Testis (tissue), 2 donors: ENCODE measurements around the gene ZBTB17.

Experiments
- CTCF ChIP-seq, 3 experiments: fragments of 450-650 bp in 2 of 3; fragments of 200-600 bp in 1 of 3; sonication (generic) in 1 of 3; IDR thresholded peaks; one replicate each; pipeline ENCODE4 v1.5.1; 2016 to 2019; ENCODE audit warnings: antibody characterized with exemption in 3 of 3, mild to moderate bottlenecking in 2 of 3, moderate library complexity in 1 of 3
- POLR2A ChIP-seq: fragments of 450-650 bp; IDR thresholded peaks from one replicate; pipeline ENCODE4 v1.6.1; 2017; ENCODE audit warnings: antibody characterized with exemption, mild to moderate bottlenecking, moderate library complexity

GRCh38 chr1:15949453-15950245 is 26.3 kb downstream of the ZBTB17 start:
- TF ChIP-seq CTCF (IDR thresholded peaks at IDR 0.05) = no peak
- TF ChIP-seq POLR2A = no peak
